Mucosa of stomach (tissue), 1 donor: ENCODE measurements around the gene LSP1.
A peak's percentile ranks its signal among the peaks of the same experiment; 100 is the strongest.

Experiments
- H3K27me3 ChIP-seq: one replicate; pipeline ENCODE4 v1.7.0; 2013; ENCODE audit warnings: mild to moderate bottlenecking, low read length; ENCODE audit not compliant: control insufficient read depth, insufficient read depth
- H3K36me3 ChIP-seq: one replicate; pipeline ENCODE4 v1.7.0; 2013; ENCODE audit warnings: low read length; ENCODE audit not compliant: control insufficient read depth, insufficient read depth
- H3K4me1 ChIP-seq: one replicate; pipeline ENCODE4 v1.7.0; 2013; ENCODE audit warnings: mild to moderate bottlenecking, low read length; ENCODE audit not compliant: control insufficient read depth, insufficient read depth
- H3K4me3 ChIP-seq: one replicate; pipeline ENCODE4 v1.7.0; 2013; ENCODE audit warnings: low read length
- H3K9ac ChIP-seq: one replicate; pipeline ENCODE4 v1.7.0; 2013; ENCODE audit warnings: mild to moderate bottlenecking, low read length, moderate library complexity
- H3K9me3 ChIP-seq: one replicate; pipeline ENCODE4 v1.7.0; 2013; ENCODE audit warnings: mild to moderate bottlenecking, low read length, moderate library complexity; ENCODE audit not compliant: control insufficient read depth
- donor health status: Pancreatic carcinoma.

The LSP1 gene

GRCh38 chr11:1847926-1848639, 4.8 kb upstream of the LSP1 start:
- Histone ChIP-seq H3K27me3 (peaks cover 7% of the 10 kb centered on the region), H3K36me3 (no peaks in the 10 kb centered on the region), H3K4me3 (no peak overlapping the region), H3K9me3 (no peaks in the 10 kb centered on the region), H3K4me1 (no peaks in the 10 kb centered on the region), H3K9ac (no peak overlapping the region)

- Histone ChIP-seq H3K27me3 (peaks cover 7% of the 10 kb centered on the region), H3K4me1 (no peaks in the 10 kb centered on the region), H3K9me3 (no peaks in the 10 kb centered on the region), H3K9ac (no peak overlapping the region), H3K36me3 (no peaks in the 10 kb centered on the region), H3K4me3 (no peak overlapping the region)
Observed at GRCh38 chr11:1848640-1849430, 4.0 kb upstream of the LSP1 start.

- Histone ChIP-seq H3K36me3 (no peaks in the 10 kb centered on the region), H3K27me3 (no peaks in the 10 kb centered on the region), H3K9ac (no peak overlapping the region), H3K9me3 (no peaks in the 10 kb centered on the region), H3K4me3 (no peak overlapping the region), H3K4me1 (no peaks in the 10 kb centered on the region)
Observed at GRCh38 chr11:1851468-1852180, 1.3 kb upstream of the LSP1 start.

- Histone ChIP-seq H3K9ac (no peak overlapping the region), H3K27me3 (no peaks in the 10 kb centered on the region), H3K9me3 (no peaks in the 10 kb centered on the region), H3K4me3 (no peak overlapping the region), H3K4me1 (no peaks in the 10 kb centered on the region), H3K36me3 (no peaks in the 10 kb centered on the region)
Observed at GRCh38 chr11:1852271-1852876, 510 bp upstream of the LSP1 start.

- Histone ChIP-seq H3K9me3 (no peaks in the 10 kb centered on the region), H3K36me3 (no peaks in the 10 kb centered on the region), H3K4me3 (no peak overlapping the region), H3K9ac (peak overlapping the region; percentile 50), H3K27me3 (no peaks in the 10 kb centered on the region), H3K4me1 (no peaks in the 10 kb centered on the region)
Observed at GRCh38 chr11:1853376-1854131, 670 bp downstream of the LSP1 start.

GRCh38 chr11:1854132-1854948, 1.5 kb downstream of the LSP1 start:
- no peaks in the 10 kb centered on the region for H3K27me3 ChIP-seq
- H3K4me1 ChIP-seq = no peaks in the 10 kb centered on the region
- no peaks in the 10 kb centered on the region for H3K36me3 ChIP-seq
- no peaks in the 10 kb centered on the region for H3K9me3 ChIP-seq
- no peak overlapping the region for H3K4me3 ChIP-seq
- H3K9ac ChIP-seq = no peak overlapping the region

GRCh38 chr11:1854949-1855885, 2.3 kb downstream of the LSP1 start:
- H3K9me3 ChIP-seq = no peaks in the 10 kb centered on the region
- no peaks in the 10 kb centered on the region for H3K36me3 ChIP-seq
- no peak overlapping the region for H3K4me3 ChIP-seq
- no peak overlapping the region for H3K9ac ChIP-seq
- no peaks in the 10 kb centered on the region for H3K27me3 ChIP-seq
- H3K4me1 ChIP-seq = no peaks in the 10 kb centered on the region

- no peaks in the 10 kb centered on the region for H3K4me1 ChIP-seq
- no peak overlapping the region for H3K9ac ChIP-seq
- H3K9me3 ChIP-seq = no peaks in the 10 kb centered on the region
- H3K36me3 ChIP-seq = no peaks in the 10 kb centered on the region
- H3K27me3 ChIP-seq = no peaks in the 10 kb centered on the region
- no peak overlapping the region for H3K4me3 ChIP-seq
Observed at GRCh38 chr11:1855886-1856265, 3.0 kb downstream of the LSP1 start.

- Histone ChIP-seq H3K4me1 (no peaks in the 10 kb centered on the region), H3K9me3 (no peaks in the 10 kb centered on the region), H3K4me3 (no peak overlapping the region), H3K9ac (no peak overlapping the region), H3K36me3 (no peaks in the 10 kb centered on the region), H3K27me3 (no peaks in the 10 kb centered on the region)
Observed at GRCh38 chr11:1856306-1857005, 3.6 kb downstream of the LSP1 start.

GRCh38 chr11:1857064-1857463, 4.2 kb downstream of the LSP1 start:
- Histone ChIP-seq H3K4me3 (no peak overlapping the region), H3K9ac (no peak overlapping the region), H3K27me3 (no peaks in the 10 kb centered on the region), H3K4me1 (no peaks in the 10 kb centered on the region), H3K36me3 (no peaks in the 10 kb centered on the region), H3K9me3 (no peaks in the 10 kb centered on the region)
